ENCODE data around the gene HACD3. TPM values are rescaled to one million over a fixed set of nuclear protein-coding genes. Genes with fewer than 3 reads are reported as not detected.

HACD3 gene
- total RNA-seq, 5 donors from 2014 or later (not counting 1 experiment from before 2014, with no cell fraction given) = 16.3 to 24.1 (median 20.9) TPM

- DNase-seq (no peak), ATAC-seq (replicated peaks in 1 of 4) (no peak)
- Histone ChIP-seq H3K9me3 (no peaks in the 10 kb centered on the region), H3K4me3 (ENCODE audit: control insufficient read depth in 1 of 2, extremely low read depth in 1 of 2, low read length in 1 of 2) (no peak overlapping the region), H3K4me1 (ENCODE audit: control insufficient read depth in 1 of 2, extremely low read depth in 1 of 2, insufficient read depth in 2 of 2, low read length in 2 of 2) (no peaks in the 10 kb centered on the region), H3K27ac (ENCODE audit: low read length) (no peak overlapping the region), H3K27me3 (replicated peaks in 1 of 2; ENCODE audit: control insufficient read depth in 2 of 2, extremely low read depth in 1 of 2, insufficient read depth in 2 of 2, low read length in 1 of 2) (no peaks in the 10 kb centered on the region), H3K36me3 (ENCODE audit: control insufficient read depth in 2 of 2, extremely low read depth in 1 of 2, insufficient read depth in 1 of 2, low read length in 1 of 2) (peaks cover 15 to 65% of the 10 kb centered on the region in 2 donors)
- H3K36me3 Mint-ChIP-seq = peaks cover 38% of the 10 kb centered on the region
- ChIA-PET POLR2A (no interaction called here), CTCF (no interaction called here)
- 100% methylated on average over 1 of the region's 2 CpGs for WGBS (ENCODE audit: insufficient coverage)
- H3K27ac Mint-ChIP-seq = peak overlapping the region in 1 of 2 donors; percentile 8
- no peak overlapping the region for H3K4me3 Mint-ChIP-seq
- H3K4me1 Mint-ChIP-seq = no peaks in the 10 kb centered on the region
- no peaks in the 10 kb centered on the region for H3K9me3 Mint-ChIP-seq
- H3K27me3 Mint-ChIP-seq = no peaks in the 10 kb centered on the region
Observed at GRCh38 chr15:65598468-65598867, 68.2 kb downstream of the HACD3 start.

- Histone ChIP-seq H3K36me3 (ENCODE audit: control insufficient read depth in 2 of 2, extremely low read depth in 1 of 2, insufficient read depth in 1 of 2, low read length in 1 of 2) (peaks cover 19 to 68% of the 10 kb centered on the region in 2 donors), H3K4me1 (ENCODE audit: control insufficient read depth in 1 of 2, extremely low read depth in 1 of 2, insufficient read depth in 2 of 2, low read length in 2 of 2) (no peaks in the 10 kb centered on the region), H3K4me3 (ENCODE audit: control insufficient read depth in 1 of 2, extremely low read depth in 1 of 2, low read length in 1 of 2) (no peak overlapping the region), H3K27ac (ENCODE audit: low read length) (no peak overlapping the region), H3K27me3 (replicated peaks in 1 of 2; ENCODE audit: control insufficient read depth in 2 of 2, extremely low read depth in 1 of 2, insufficient read depth in 2 of 2, low read length in 1 of 2) (no peaks in the 10 kb centered on the region), H3K9me3 (no peaks in the 10 kb centered on the region)
- ChIA-PET POLR2A (interaction anchor here (0.6 kb wide), 2 partner anchors 54 to 137 kb away, joined by 3 read pairs; no protein-coding TSS in a partner anchor), CTCF (no interaction called here)
- no peaks in the 10 kb centered on the region for H3K4me1 Mint-ChIP-seq
- H3K27ac Mint-ChIP-seq = no peak overlapping the region
- DNase-seq = no peak
- no peak for ATAC-seq (replicated peaks in 1 of 4)
- H3K4me3 Mint-ChIP-seq = no peak overlapping the region
- WGBS (ENCODE audit: insufficient coverage) = 90% methylated on average over 2 of the region's 5 CpGs
- no peaks in the 10 kb centered on the region for H3K27me3 Mint-ChIP-seq
- peaks cover 41% of the 10 kb centered on the region for H3K36me3 Mint-ChIP-seq
- H3K9me3 Mint-ChIP-seq = no peaks in the 10 kb centered on the region
Observed at GRCh38 chr15:65599677-65600076, 69.4 kb downstream of the HACD3 start.

- Histone ChIP-seq H3K9me3 (no peaks in the 10 kb centered on the region), H3K4me3 (ENCODE audit: control insufficient read depth in 1 of 2, extremely low read depth in 1 of 2, low read length in 1 of 2) (no peak overlapping the region), H3K27ac (ENCODE audit: low read length) (no peak overlapping the region), H3K36me3 (ENCODE audit: control insufficient read depth in 2 of 2, extremely low read depth in 1 of 2, insufficient read depth in 1 of 2, low read length in 1 of 2) (peaks cover 12 to 50% of the 10 kb centered on the region in 2 donors), H3K27me3 (replicated peaks in 1 of 2; ENCODE audit: control insufficient read depth in 2 of 2, extremely low read depth in 1 of 2, insufficient read depth in 2 of 2, low read length in 1 of 2) (no peaks in the 10 kb centered on the region), H3K4me1 (ENCODE audit: control insufficient read depth in 1 of 2, extremely low read depth in 1 of 2, insufficient read depth in 2 of 2, low read length in 2 of 2) (no peaks in the 10 kb centered on the region)
- CTCF ChIA-PET = no interaction called here
- POLR2A ChIA-PET = interaction anchor here in 1 of 2 donors (0.7 kb wide), 1 partner anchor 489 kb away, joined by 5 read pairs; no protein-coding TSS in a partner anchor
- H3K36me3 Mint-ChIP-seq = peaks cover 34% of the 10 kb centered on the region
- H3K9me3 Mint-ChIP-seq = no peaks in the 10 kb centered on the region
- no peak overlapping the region for H3K27ac Mint-ChIP-seq
- DNase-seq (no peak), ATAC-seq (replicated peaks in 1 of 4) (no peak)
- peaks cover 8 to 10% (median 9%) of the 10 kb centered on the region in 3 donors for H3K4me1 Mint-ChIP-seq
- no peak overlapping the region for H3K4me3 Mint-ChIP-seq
- no peaks in the 10 kb centered on the region for H3K27me3 Mint-ChIP-seq
- whole genome bisulfite sequencing (ENCODE audit: insufficient coverage) = 100% methylated on average over 2 of the region's 2 CpGs
Observed at GRCh38 chr15:65603134-65603533, 72.9 kb downstream of the HACD3 start.

- ChIA-PET CTCF (interaction anchor here in 1 of 2 donors (0.6 kb wide), 1 partner anchor 251 kb away, joined by 5 read pairs; no protein-coding TSS in a partner anchor), POLR2A (no interaction called here)
- DNase-seq (no peak), ATAC-seq (replicated peaks in 1 of 4) (no peak)
- no peaks in the 10 kb centered on the region for H3K27me3 ChIP-seq (replicated peaks in 1 of 2; ENCODE audit: control insufficient read depth in 2 of 2, extremely low read depth in 1 of 2, insufficient read depth in 2 of 2, low read length in 1 of 2)
- H3K4me1 Mint-ChIP-seq = peaks cover 9 to 11% (median 10%) of the 10 kb centered on the region in 3 donors
- H3K9me3 Mint-ChIP-seq = no peaks in the 10 kb centered on the region
- no peak overlapping the region for H3K4me3 Mint-ChIP-seq
- peaks cover 12 to 46% of the 10 kb centered on the region in 2 donors for H3K36me3 ChIP-seq (ENCODE audit: control insufficient read depth in 2 of 2, extremely low read depth in 1 of 2, insufficient read depth in 1 of 2, low read length in 1 of 2)
- H3K9me3 ChIP-seq = no peaks in the 10 kb centered on the region
- H3K36me3 Mint-ChIP-seq = peaks cover 30% of the 10 kb centered on the region
- no peaks in the 10 kb centered on the region for H3K4me1 ChIP-seq (ENCODE audit: control insufficient read depth in 1 of 2, extremely low read depth in 1 of 2, insufficient read depth in 2 of 2, low read length in 2 of 2)
- H3K27ac ChIP-seq (ENCODE audit: low read length) = no peak overlapping the region
- WGBS (ENCODE audit: insufficient coverage) = no CpG with 5 or more reads among the region's 1 CpG
- no peak overlapping the region for H3K4me3 ChIP-seq (ENCODE audit: control insufficient read depth in 1 of 2, extremely low read depth in 1 of 2, low read length in 1 of 2)
- H3K27me3 Mint-ChIP-seq = no peaks in the 10 kb centered on the region
- no peak overlapping the region for H3K27ac Mint-ChIP-seq
Observed at GRCh38 chr15:65603559-65603958, 73.3 kb downstream of the HACD3 start.

GRCh38 chr15:65610871-65611718, 80.8 kb downstream of the HACD3 start, which contains the start of gene INTS14:
INTS14 (minus strand) TSS chr15:65611131; CDS start chr15:65607380, 3,751 bp downstream.
- ChIA-PET CTCF (interaction anchor here in 1 of 2 donors (0.7 to 1.6 kb wide), 3 partner anchors 33 to 259 kb away, joined by 3 to 11 read pairs (median 3); partner anchors contain the start of gene RAB11A), POLR2A (interaction anchor here (0.6 kb wide), 4 partner anchors 12 to 1062 kb away, joined by 3 to 10 read pairs (median 4); partner anchors contain the start of gene ZWILCH (in 1 of the 2))
- ATAC-seq (replicated peaks in 1 of 4) (peak; percentile 96 to 97 (median 96)), DNase-seq (peak; percentile 75 to 94 (median 85))
- Mint-ChIP-seq H3K27me3 (no peaks in the 10 kb centered on the region), H3K4me1 (peaks cover 40 to 47% (median 47%) of the 10 kb centered on the region in 3 donors), H3K27ac (peak within 1 kb of the TSS; percentile 98), H3K9me3 (no peaks in the 10 kb centered on the region), H3K36me3 (peaks cover 3% of the 10 kb centered on the region), H3K4me3 (peak within 1 kb of the TSS; percentile 94 to 99 (median 95))
- H3K27ac ChIP-seq (ENCODE audit: low read length) = peak within 1 kb of the TSS; percentile 94
- WGBS (ENCODE audit: insufficient coverage) = under 1% methylated on average over 61 of the region's 64 CpGs
- H3K27me3 ChIP-seq (replicated peaks in 1 of 2; ENCODE audit: control insufficient read depth in 2 of 2, extremely low read depth in 1 of 2, insufficient read depth in 2 of 2, low read length in 1 of 2) = no peaks in the 10 kb centered on the region
- no peaks in the 10 kb centered on the region for H3K9me3 ChIP-seq
- peak within 1 kb of the TSS; percentile 79 to 94 for H3K4me3 ChIP-seq (ENCODE audit: control insufficient read depth in 1 of 2, extremely low read depth in 1 of 2, low read length in 1 of 2)
- H3K4me1 ChIP-seq (ENCODE audit: control insufficient read depth in 1 of 2, extremely low read depth in 1 of 2, insufficient read depth in 2 of 2, low read length in 2 of 2) = peaks cover 6 to 30% of the 10 kb centered on the region in 2 experiments
- H3K36me3 ChIP-seq (ENCODE audit: control insufficient read depth in 2 of 2, extremely low read depth in 1 of 2, insufficient read depth in 1 of 2, low read length in 1 of 2) = no peaks in the 10 kb centered on the region

- ChIA-PET POLR2A (interaction anchor here in 1 of 2 donors (0.6 kb wide), 1 partner anchor 594 kb away, joined by 3 read pairs; no protein-coding TSS in a partner anchor), CTCF (no interaction called here)
- Mint-ChIP-seq H3K4me3 (peak overlapping the region; percentile 94 to 99 (median 95)), H3K27me3 (no peaks in the 10 kb centered on the region), H3K36me3 (no peaks in the 10 kb centered on the region), H3K9me3 (no peaks in the 10 kb centered on the region), H3K27ac (peak overlapping the region; percentile 98), H3K4me1 (peaks cover 40 to 47% (median 46%) of the 10 kb centered on the region in 3 donors)
- no peak for ATAC-seq (replicated peaks in 1 of 4)
- Histone ChIP-seq H3K27ac (ENCODE audit: low read length) (peak overlapping the region; percentile 94), H3K4me3 (ENCODE audit: control insufficient read depth in 1 of 2, extremely low read depth in 1 of 2, low read length in 1 of 2) (peak overlapping the region; percentile 79 to 94), H3K36me3 (ENCODE audit: control insufficient read depth in 2 of 2, extremely low read depth in 1 of 2, insufficient read depth in 1 of 2, low read length in 1 of 2) (no peaks in the 10 kb centered on the region), H3K4me1 (ENCODE audit: control insufficient read depth in 1 of 2, extremely low read depth in 1 of 2, insufficient read depth in 2 of 2, low read length in 2 of 2) (peaks cover 6 to 30% of the 10 kb centered on the region in 2 experiments), H3K9me3 (no peaks in the 10 kb centered on the region), H3K27me3 (replicated peaks in 1 of 2; ENCODE audit: control insufficient read depth in 2 of 2, extremely low read depth in 1 of 2, insufficient read depth in 2 of 2, low read length in 1 of 2) (no peaks in the 10 kb centered on the region)
- DNase-seq = peak in 2 of 35 experiments; percentile 1 to 18
- WGBS (ENCODE audit: insufficient coverage) = 75% methylated on average over 2 of the region's 5 CpGs
Observed at GRCh38 chr15:65611888-65612615, 81.8 kb downstream of the HACD3 start.

Data from T-cell (primary cell).